ENCODE results near the gene GPR25.

DNA sequence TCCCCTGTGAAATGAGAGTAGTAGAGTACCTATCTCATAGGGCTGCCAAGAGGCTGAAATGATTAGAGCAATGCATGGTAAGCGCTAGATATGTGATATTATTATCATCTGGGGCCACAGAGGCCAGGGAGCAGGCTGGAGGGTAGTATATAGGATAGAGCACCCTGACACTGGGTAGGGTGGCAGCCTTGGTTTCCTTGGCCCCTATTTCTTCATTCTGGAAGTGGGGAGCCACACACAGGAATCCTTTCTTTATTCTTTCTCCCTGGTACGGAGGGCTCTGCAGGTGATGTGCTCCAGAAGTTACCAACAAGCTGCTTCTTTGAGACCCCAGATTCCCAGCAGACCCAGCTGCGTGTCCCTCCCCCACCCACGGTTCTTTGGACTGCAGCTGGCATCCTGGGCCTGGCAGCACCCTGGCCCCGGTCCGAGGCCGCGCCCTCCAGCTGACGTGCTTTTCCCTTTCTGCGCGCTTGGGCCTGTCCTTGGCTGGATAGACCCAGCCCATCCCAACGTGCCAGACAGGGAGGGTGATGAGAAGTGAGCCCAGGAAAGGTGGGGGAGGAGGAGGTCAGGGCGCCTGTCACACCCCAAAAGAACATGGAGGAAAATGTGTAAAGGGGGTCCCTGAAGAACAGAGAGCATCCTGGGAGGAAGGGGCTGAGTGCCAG, 40.1 kb downstream of the GPR25 start:
- TF ChIP-seq, protein P1, sequence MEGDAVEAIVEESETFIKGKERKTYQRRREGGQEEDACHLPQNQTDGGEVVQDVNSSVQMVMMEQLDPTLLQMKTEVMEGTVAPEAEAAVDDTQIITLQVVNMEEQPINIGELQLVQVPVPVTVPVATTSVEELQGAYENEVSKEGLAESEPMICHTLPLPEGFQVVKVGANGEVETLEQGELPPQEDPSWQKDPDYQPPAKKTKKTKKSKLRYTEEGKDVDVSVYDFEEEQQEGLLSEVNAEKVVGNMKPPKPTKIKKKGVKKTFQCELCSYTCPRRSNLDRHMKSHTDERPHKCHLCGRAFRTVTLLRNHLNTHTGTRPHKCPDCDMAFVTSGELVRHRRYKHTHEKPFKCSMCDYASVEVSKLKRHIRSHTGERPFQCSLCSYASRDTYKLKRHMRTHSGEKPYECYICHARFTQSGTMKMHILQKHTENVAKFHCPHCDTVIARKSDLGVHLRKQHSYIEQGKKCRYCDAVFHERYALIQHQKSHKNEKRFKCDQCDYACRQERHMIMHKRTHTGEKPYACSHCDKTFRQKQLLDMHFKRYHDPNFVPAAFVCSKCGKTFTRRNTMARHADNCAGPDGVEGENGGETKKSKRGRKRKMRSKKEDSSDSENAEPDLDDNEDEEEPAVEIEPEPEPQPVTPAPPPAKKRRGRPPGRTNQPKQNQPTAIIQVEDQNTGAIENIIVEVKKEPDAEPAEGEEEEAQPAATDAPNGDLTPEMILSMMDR (conservative IDR thresholded peaks at IDR 0.05; ENCODE audit: low read depth, low read length) = no peak
- TF ChIP-seq EZH2 (IDR thresholded peaks at IDR 0.05; ENCODE audit: borderline replicate concordance, low read depth, low read length, poor library complexity, severe bottlenecking) = no peak
